Effector memory CD4-positive, alpha-beta T cell (primary cell): ENCODE measurements around the gene AMIGO3.

ENCODE experiments used
- DNase-seq, 3 donors: peaks; one replicate each; pipeline ENCODE4 v3.0.0-alpha.2; 2020
- H3K27ac ChIP-seq: 2 replicates; pipeline ENCODE4 v1.7.0; 2013; ENCODE audit warnings: mild to moderate bottlenecking, low read length, moderate library complexity; ENCODE audit not compliant: insufficient read depth, poor library complexity, severe bottlenecking
- H3K27me3 ChIP-seq: replicated peaks from 2 replicates; pipeline ENCODE4 v1.7.0; 2013; ENCODE audit warnings: mild to moderate bottlenecking, low read length; ENCODE audit not compliant: insufficient read depth, control insufficient read depth, poor library complexity, severe bottlenecking
- H3K36me3 ChIP-seq: 2 replicates; pipeline ENCODE4 v1.7.0; 2013; ENCODE audit warnings: mild to moderate bottlenecking, low read length, moderate library complexity; ENCODE audit not compliant: control insufficient read depth, insufficient read depth
- H3K4me1 ChIP-seq: 2 replicates; pipeline ENCODE4 v1.7.0; 2013; ENCODE audit warnings: low read length, mild to moderate bottlenecking; ENCODE audit not compliant: control insufficient read depth, insufficient read depth, poor library complexity, severe bottlenecking
- H3K4me3 ChIP-seq: 2 replicates; pipeline ENCODE4 v1.7.0; 2013; ENCODE audit warnings: low read length, low read depth, mild to moderate bottlenecking; ENCODE audit not compliant: insufficient read depth, poor library complexity, severe bottlenecking
- H3K9me3 ChIP-seq: 2 replicates; pipeline ENCODE4 v1.7.0; 2013; ENCODE audit warnings: mild to moderate bottlenecking, low read length, moderate library complexity; ENCODE audit not compliant: control insufficient read depth

AMIGO3 gene

DNA sequence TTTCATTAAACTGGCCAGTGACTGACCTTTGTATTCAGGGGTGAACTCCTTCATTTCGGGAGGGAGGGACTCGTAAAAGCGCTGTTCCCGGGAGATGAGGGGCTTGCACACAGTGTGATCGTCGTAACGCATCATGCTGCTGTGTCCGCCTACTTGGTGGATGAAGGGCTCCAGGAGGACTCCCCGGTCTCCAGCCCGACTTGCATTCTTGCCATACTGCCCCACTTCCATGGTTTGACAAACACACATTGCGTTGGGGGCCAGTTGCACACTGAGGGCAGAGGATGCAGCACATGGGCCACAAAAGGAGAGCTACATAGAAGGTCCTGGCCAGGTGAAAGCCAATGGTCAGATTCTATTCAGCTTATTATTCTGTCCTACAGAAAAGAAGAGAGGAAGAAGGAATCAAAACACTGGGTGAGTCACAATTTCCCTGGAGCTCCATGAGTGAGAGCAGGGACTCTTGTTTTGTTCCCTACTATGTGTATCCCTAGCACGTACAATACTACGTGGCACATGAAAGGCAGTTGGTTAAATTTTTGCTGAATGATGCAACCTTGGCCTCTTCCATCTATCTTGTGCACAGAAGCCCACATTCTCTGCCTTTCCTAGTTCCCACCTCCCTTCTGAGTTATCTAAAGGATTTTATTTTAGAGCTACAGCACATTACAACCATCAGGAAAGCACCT is 28.5 kb upstream of the AMIGO3 start:
- H3K36me3 ChIP-seq: peaks cover 25% of the 10 kb centered on the region
- no peak overlapping the region for H3K27ac ChIP-seq
- H3K4me1 ChIP-seq: no peaks in the 10 kb centered on the region
- H3K9me3 ChIP-seq: no peaks in the 10 kb centered on the region
- H3K27me3 ChIP-seq: no peaks in the 10 kb centered on the region
- DNase-seq: no peak
- no peak overlapping the region for H3K4me3 ChIP-seq

DNA sequence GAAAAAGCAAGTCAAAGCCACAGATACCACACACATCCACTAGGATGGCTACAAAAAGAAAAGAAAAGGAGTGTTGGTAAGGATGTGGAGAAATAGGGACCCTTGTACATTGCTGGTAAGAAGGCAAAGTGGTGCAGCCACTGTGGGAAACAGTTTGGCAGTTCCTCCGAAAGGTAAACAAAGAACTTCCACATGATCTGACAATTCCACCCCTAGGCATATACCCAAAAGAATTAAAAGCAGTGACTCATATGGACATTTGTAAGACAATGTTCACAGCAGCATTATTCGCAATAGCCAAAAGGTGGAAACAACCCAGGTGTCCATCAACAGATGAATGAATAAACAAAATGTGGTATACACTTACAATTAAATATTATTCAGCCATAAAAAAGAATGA is 26.5 kb upstream of the AMIGO3 start:
- Histone ChIP-seq H3K4me1 (no peaks in the 10 kb centered on the region), H3K27ac (no peak overlapping the region), H3K4me3 (no peak overlapping the region), H3K36me3 (peaks cover 25% of the 10 kb centered on the region), H3K27me3 (no peaks in the 10 kb centered on the region), H3K9me3 (no peaks in the 10 kb centered on the region)
- DNase-seq: no peak

DNA sequence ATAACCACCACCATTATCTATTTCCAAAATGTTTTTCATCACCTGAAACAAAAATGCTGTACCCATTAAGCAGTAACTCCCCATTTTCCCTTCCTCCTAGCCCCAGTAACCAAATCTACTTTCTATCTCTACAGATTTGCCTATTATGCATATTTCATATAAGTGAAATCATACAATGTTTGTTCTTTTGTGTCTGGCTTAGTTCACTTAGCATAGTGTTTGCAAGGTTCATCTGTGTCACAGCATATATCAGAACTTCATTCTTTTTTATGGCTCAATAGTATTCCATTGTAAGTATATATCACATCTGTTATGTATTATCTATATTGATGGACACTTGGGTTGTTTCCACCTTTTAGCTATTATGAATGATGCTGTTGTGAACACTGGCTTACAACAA is 20.9 kb upstream of the AMIGO3 start:
- no peaks in the 10 kb centered on the region for H3K9me3 ChIP-seq
- DNase-seq: no peak
- peaks cover 17% of the 10 kb centered on the region for H3K36me3 ChIP-seq
- no peaks in the 10 kb centered on the region for H3K4me1 ChIP-seq
- no peaks in the 10 kb centered on the region for H3K27me3 ChIP-seq
- no peak overlapping the region for H3K27ac ChIP-seq
- H3K4me3 ChIP-seq: no peak overlapping the region

DNA sequence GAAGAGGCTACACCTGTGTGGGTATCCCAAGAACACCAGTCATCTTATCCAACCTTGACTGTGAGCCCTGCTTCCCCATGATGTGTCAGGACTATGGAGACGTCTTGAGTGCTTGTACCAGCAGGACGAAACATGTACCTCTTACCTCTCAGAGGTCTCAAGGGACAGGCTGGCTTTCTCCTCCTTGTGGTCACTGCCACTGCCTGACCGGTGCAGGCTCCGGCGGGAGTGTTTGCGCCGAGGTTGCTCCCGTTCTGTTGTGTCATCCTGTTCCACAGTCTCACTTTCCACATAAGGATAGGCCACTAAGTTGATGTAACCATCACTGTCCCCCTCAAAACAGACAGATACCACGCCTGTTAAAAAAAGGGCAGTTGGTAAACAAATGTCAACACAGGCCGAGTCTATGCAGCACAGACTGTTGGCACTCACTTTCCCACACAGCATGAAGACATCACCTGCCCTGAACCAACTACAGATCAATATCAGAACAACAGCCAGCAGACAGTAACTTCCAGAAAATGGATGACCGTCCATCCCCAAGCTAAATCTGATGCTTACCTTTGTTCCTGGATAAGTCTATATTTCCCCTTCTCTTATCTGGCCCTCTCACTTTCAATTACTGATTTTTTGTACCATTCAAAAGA is 18.7 kb upstream of the AMIGO3 start:
- Histone ChIP-seq H3K27ac (no peak overlapping the region), H3K4me3 (no peak overlapping the region), H3K36me3 (peaks cover 34% of the 10 kb centered on the region), H3K9me3 (no peaks in the 10 kb centered on the region), H3K4me1 (no peaks in the 10 kb centered on the region), H3K27me3 (no peaks in the 10 kb centered on the region)
- DNase-seq: no peak

DNA sequence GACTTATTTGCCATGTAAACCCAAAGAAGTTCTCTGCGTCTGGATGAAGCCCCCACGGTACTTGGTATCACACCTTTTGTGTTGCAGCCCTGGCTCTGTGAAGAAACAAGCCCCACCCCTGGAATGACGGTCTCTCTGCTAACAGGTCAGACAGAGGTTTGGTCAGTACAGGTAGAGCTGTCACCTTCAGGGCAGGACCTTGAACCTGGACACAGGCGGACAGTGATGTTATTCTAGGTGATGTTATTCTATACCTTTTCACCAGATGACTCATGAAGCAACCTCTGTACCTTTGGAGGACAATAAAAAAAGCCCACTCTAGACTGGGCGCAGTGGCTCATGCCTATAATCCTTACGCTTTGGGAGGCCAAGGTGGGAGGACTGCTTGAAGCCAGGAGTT is 15.3 kb upstream of the AMIGO3 start:
- DNase-seq: no peak
- Histone ChIP-seq H3K4me3 (no peak overlapping the region), H3K27ac (no peak overlapping the region), H3K4me1 (no peaks in the 10 kb centered on the region), H3K36me3 (peaks cover 47% of the 10 kb centered on the region), H3K27me3 (no peaks in the 10 kb centered on the region), H3K9me3 (no peaks in the 10 kb centered on the region)

DNA sequence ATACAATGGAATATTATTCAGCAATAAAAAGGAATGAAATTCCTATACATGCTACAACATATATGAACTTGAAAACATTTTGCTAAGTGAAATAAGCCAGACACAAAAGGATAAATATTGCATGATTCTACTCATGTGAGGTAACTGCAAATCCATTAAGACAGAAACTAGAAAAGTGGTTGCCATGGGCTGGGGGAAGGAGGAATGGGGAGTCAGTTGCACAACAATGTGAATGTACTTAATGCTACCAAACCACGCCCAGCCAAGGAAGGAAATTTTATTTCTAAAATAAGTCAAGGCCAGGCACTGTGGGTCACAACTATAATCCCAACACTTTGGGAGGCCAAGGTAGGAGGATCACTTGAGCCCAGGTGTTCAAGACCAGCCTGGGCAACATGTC is 14.1 kb upstream of the AMIGO3 start:
- H3K4me3 ChIP-seq: no peak overlapping the region
- no peaks in the 10 kb centered on the region for H3K27me3 ChIP-seq
- no peaks in the 10 kb centered on the region for H3K9me3 ChIP-seq
- H3K36me3 ChIP-seq: peaks cover 47% of the 10 kb centered on the region
- no peak for DNase-seq
- no peak overlapping the region for H3K27ac ChIP-seq
- no peaks in the 10 kb centered on the region for H3K4me1 ChIP-seq

DNA sequence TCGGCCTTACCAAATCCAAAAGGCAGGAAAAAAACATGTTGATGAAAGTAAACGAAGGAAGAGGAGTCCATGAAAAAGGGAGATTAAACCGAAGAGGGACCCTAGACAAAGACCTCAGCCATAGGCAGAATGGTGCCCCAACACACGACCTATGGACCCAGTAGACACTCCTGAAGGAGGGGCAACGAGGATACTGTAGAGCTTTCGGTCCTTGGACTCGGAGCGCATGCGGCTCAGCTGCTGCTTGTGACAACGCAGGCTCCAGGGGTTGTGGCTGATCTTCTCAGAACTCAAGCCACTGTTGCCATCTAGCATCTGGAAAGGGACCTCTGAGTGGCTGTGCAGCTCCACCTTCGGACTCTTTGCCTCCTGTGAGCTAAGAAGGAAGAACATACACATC is 13.1 kb upstream of the AMIGO3 start:
- peaks cover 43% of the 10 kb centered on the region for H3K36me3 ChIP-seq
- H3K9me3 ChIP-seq: no peaks in the 10 kb centered on the region
- no peaks in the 10 kb centered on the region for H3K27me3 ChIP-seq
- DNase-seq: no peak
- H3K4me3 ChIP-seq: no peak overlapping the region
- H3K4me1 ChIP-seq: no peaks in the 10 kb centered on the region
- no peak overlapping the region for H3K27ac ChIP-seq

DNA sequence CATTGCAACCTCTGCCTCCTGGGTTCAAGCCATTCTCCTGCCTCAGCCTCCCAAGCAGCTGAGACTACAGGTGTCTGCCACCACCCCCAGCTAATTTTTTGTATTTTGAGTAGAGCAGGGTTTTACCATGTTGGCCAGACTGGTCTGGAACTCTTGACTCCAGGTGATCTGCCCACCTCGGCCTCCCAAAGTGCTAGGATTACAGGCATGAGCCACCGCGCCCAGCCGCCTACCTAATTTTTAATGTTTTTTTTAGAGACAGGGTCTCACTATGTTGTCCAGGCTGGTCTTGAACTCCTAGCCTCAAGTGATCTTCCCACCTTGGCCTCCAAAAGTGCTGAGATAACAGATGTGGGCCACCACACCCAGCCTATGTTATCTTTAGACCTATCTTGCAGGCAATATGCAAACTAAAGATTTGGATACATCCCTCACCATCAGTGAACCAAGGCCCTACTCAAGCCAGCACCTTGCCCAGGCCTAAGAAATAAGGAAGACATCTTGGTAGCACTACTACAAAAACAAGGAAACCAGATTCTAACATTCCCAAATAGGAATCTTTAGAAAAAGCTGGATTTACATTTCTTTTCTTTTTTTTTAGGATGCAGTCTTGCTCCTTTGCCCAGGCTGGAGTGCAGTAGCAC is 10.6 kb upstream of the AMIGO3 start:
- H3K36me3 ChIP-seq: peaks cover 37% of the 10 kb centered on the region
- H3K27me3 ChIP-seq: no peaks in the 10 kb centered on the region
- no peak overlapping the region for H3K4me3 ChIP-seq
- H3K27ac ChIP-seq: no peak overlapping the region
- no peaks in the 10 kb centered on the region for H3K4me1 ChIP-seq
- no peaks in the 10 kb centered on the region for H3K9me3 ChIP-seq
- no peak for DNase-seq

DNA sequence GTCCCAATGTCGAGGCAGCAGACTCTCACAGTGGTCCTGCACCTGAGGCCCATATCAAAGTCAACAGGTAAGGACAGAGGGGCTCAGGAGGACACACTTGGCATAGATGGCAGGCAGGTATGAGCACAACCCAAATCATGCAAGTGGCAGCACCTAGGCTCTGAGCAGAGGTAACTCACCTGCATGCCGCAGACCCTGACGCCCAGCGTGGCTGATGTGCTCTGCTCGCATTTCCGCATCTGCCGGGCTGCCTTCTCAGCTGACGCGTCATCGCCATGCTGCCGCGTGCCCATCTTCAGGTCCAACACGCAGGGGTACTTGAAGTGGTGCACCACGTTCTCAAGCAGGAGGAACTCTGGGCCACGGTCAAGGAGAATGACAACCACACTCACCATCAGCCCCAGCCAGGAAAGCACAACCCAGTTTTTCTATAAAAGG is 8.5 kb upstream of the AMIGO3 start:
- H3K27ac ChIP-seq: no peak overlapping the region
- peaks cover 21% of the 10 kb centered on the region for H3K36me3 ChIP-seq

More for the DNA sequence above, 8.5 kb upstream of the AMIGO3 start:
- no peaks in the 10 kb centered on the region for H3K27me3 ChIP-seq
- no peak overlapping the region for H3K4me3 ChIP-seq
- peaks cover 8% of the 10 kb centered on the region for H3K4me1 ChIP-seq
- DNase-seq: no peak
- no peaks in the 10 kb centered on the region for H3K9me3 ChIP-seq
